Kidney (tissue), 14 donors: Measurements from ENCODE around the gene TRIAP1. TPM values are rescaled to one million over a fixed set of nuclear protein-coding genes. Genes with fewer than 3 reads are reported as not detected.

ENCODE experiments used
- DNase-seq, 5 donors: peaks; one replicate each; pipeline ENCODE4 v3.0.0-alpha.2; 2013 to 2020
- FAIRE-seq: peaks from 2 replicates; lab custom pipeline; 2012; peaks lifted over from hg19 to GRCh38; lab: Jason Lieb, UNC
- H3K27ac ChIP-seq, 2 donors: one replicate each; pipeline ENCODE4 v1.7.0; 2013; ENCODE audit warnings: low read depth in 2 of 2, low read length in 2 of 2, inconsistent platforms in 1 of 2
- H3K27me3 ChIP-seq: one replicate; pipeline ENCODE4 v1.7.1; 2013; ENCODE audit warnings: low read length, inconsistent platforms; ENCODE audit not compliant: control insufficient read depth, insufficient read depth
- H3K36me3 ChIP-seq, 3 donors: one replicate each; pipeline versions ENCODE4 v1.7.0 to v1.7.1; 2013; ENCODE audit warnings: low read length in 3 of 3, control low read depth in 1 of 3, inconsistent platforms in 1 of 3; ENCODE audit not compliant: insufficient read depth in 3 of 3, control insufficient read depth in 2 of 3
- H3K4me1 ChIP-seq, 3 donors: one replicate each; pipeline versions ENCODE4 v1.7.0 to v1.7.1; 2013; ENCODE audit warnings: low read length in 3 of 3, inconsistent platforms in 1 of 3, low read depth in 1 of 3; ENCODE audit not compliant: control insufficient read depth in 2 of 3, insufficient read depth in 2 of 3
- H3K4me3 ChIP-seq, 3 donors: one replicate each; pipeline versions ENCODE4 v1.7.0 to v1.8.1; 2013; ENCODE audit warnings: low read length in 3 of 3, control low read depth in 1 of 3, inconsistent platforms in 1 of 3
- H3K9ac ChIP-seq, 3 donors: one replicate each; pipeline versions ENCODE4 v1.7.0 to v1.7.1; 2013; ENCODE audit warnings: low read length in 3 of 3, control low read depth in 1 of 3, inconsistent platforms in 1 of 3
- H3K9me3 ChIP-seq, 3 donors: one replicate each; pipeline versions ENCODE4 v1.7.0 to v1.7.1; 2013; ENCODE audit warnings: low read length in 3 of 3, control low read depth in 1 of 3, inconsistent platforms in 1 of 3; ENCODE audit not compliant: control insufficient read depth in 2 of 3, insufficient read depth in 1 of 3
- CTCF ChIP-seq: IDR thresholded peaks from 3 replicates; pipeline ENCODE4 v1.5.1; 2012; ENCODE audit warnings: mild to moderate bottlenecking, moderate library complexity, borderline replicate concordance; ENCODE audit not compliant: insufficient read depth; ENCODE audit errors: extremely low read depth
- intact Hi-C: fragments of 100-400 bp; cut with DNase I; formaldehyde crosslinking; loops from one replicate; pipeline ENCODE4 v1.11.1; 2022
- polyA plus RNA-seq: library from polyadenylated mRNA; stranded (reverse); fragments of 350-450 nt; fragmentation: Illumina TruSeq; extraction: RNeasy Lipid Tissue Mini Kit (QIAGEN cat#74804); gene quantifications from one replicate; pipeline ENCODE4 v1.2.3, GENCODE V29; 2014; ENCODE audit warnings: low read depth, low replicate concordance; ENCODE audit not compliant: insufficient read depth
- total RNA-seq: library from RNA; stranded (reverse); fragmentation: NEBNext Ultra II Directional; extraction: Animal tissue kit (Norgen Biotek cat#: 25700); gene quantifications from one replicate; pipeline ENCODE4 v1.2.1, GENCODE V29; 2021
- donor health status: control.
- donor health status: control.
- donor health status: control.
- donor health status: control.
- donor health status: control.
- donor health status: DM: yes; HTN: yes; CAD: no.
- donor health status: Normal renal cell carcinoma (clear cell type).

Gene TRIAP1
- total and polyA plus RNA-seq, 2 donors from 2014 or later: 15.6 to 28.2 TPM

GRCh38 chr12:120413901-120414695, 32.1 kb downstream of the TRIAP1 start:
- Histone ChIP-seq H3K9ac (no peak overlapping the region), H3K36me3 (no peaks in the 10 kb centered on the region), H3K4me3 (no peak overlapping the region), H3K4me1 (no peaks in the 10 kb centered on the region), H3K27me3 (no peaks in the 10 kb centered on the region), H3K9me3 (no peaks in the 10 kb centered on the region), H3K27ac (no peak overlapping the region)
- intact Hi-C loops: no loop called here
- FAIRE-seq: no peak
- peak in 4 of 5 donors; percentile 90 to 97 (median 94) for DNase-seq
- TF ChIP-seq CTCF: no peak

DNA sequence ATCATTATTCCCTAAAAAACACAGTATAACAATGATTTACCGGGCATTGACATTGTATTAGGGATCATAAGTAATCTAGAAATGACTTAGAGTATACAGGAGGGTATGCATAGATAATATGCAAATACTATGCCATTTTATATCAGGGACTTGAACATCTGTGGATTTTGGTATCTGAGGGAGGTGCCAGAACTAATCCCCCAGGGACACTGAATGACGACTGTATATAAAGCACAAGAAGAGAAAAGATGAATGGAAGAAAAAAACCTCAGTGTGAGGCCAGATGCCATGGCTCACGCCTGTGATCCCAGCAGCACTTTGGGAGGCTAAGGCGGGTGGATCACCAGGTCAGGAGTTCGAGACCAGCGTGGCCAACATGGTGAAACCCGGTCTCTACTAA, 33.8 kb downstream of the TRIAP1 start:
- no peak for FAIRE-seq
- intact Hi-C loops: no loop called here

DNA sequence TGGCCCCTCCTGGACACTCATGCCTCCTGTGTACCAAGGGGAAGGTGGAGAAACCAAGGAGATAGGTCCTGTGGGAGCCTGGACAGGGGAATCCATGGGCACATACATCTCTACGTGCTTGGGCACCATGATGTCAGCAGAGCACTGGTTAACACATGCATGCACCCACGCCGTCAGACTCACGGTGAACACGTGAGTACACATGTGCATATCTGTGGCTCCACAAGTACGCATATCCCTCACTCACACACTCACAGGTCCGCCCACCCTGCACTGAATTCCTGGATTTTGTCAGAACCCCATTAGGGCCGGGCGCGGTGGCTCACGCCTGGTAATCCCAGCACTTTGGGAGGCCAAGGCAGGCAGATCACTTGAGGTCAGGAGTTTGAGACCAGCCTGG, 37.4 kb downstream of the TRIAP1 start:
- Histone ChIP-seq H3K9me3 (no peaks in the 10 kb centered on the region), H3K27ac (no peak overlapping the region), H3K4me3 (no peak overlapping the region), H3K36me3 (no peaks in the 10 kb centered on the region), H3K27me3 (no peaks in the 10 kb centered on the region), H3K9ac (no peak overlapping the region), H3K4me1 (no peaks in the 10 kb centered on the region)
- FAIRE-seq (no peak), DNase-seq (no peak)
- intact Hi-C loops: no loop called here
- no peak for TF ChIP-seq CTCF

More for the DNA sequence above, 33.8 kb downstream of the TRIAP1 start:
- TF ChIP-seq CTCF: no peak
- no peak overlapping the region for H3K4me3 ChIP-seq
- no peak overlapping the region for H3K9ac ChIP-seq
- no peaks in the 10 kb centered on the region for H3K9me3 ChIP-seq
- no peaks in the 10 kb centered on the region for H3K36me3 ChIP-seq
- no peaks in the 10 kb centered on the region for H3K27me3 ChIP-seq
- no peak for DNase-seq
- no peak overlapping the region for H3K27ac ChIP-seq
- no peaks in the 10 kb centered on the region for H3K4me1 ChIP-seq
